ENCODE results near the gene CLASRP. TPM values are rescaled to one million over a fixed set of nuclear protein-coding genes. Genes with fewer than 3 reads are reported as not detected.

Gene CLASRP
- 30.1 and 38.4 TPM in 2 replicates for polyA plus RNA-seq
- 17.4 and 22.4 TPM in 2 replicates for polyA minus RNA-seq

GRCh38 chr19:45038931-45039893 lies at the start of gene CLASRP:
CLASRP (plus strand) TSS chr19:45039045; CDS start chr19:45040213, 1,168 bp downstream.
- H2AFZ ChIP-seq (ENCODE audit: low read depth, low read length) = peak within 1 kb of the TSS; percentile 72
- no peaks in the 10 kb centered on the region for H3K9me2 ChIP-seq (ENCODE audit: insufficient read depth, low read length)
- H4K20me1 ChIP-seq (ENCODE audit: insufficient read depth) = no peaks in the 10 kb centered on the region
- no peaks in the 10 kb centered on the region for H3K9me3 ChIP-seq (ENCODE audit: low read length)
- H3K9ac ChIP-seq (ENCODE audit: low read length) = peak within 1 kb of the TSS; percentile 90
- H3K4me2 ChIP-seq (ENCODE audit: low read length) = peak within 1 kb of the TSS; percentile 71
- TF ChIP-seq SMC3 (conservative IDR thresholded peaks at IDR 0.05; ENCODE audit: poor library complexity) (peak; percentile 11), POLR2AphosphoS5 (IDR thresholded peaks at IDR 0.05) (peak; percentile 97), REST (IDR thresholded peaks at IDR 0.05; ENCODE audit: borderline replicate concordance) (peak; percentile 36), EP300 (conservative IDR thresholded peaks at IDR 0.05; ENCODE audit: poor library complexity, severe bottlenecking) (no peak), TAF1 (IDR thresholded peaks at IDR 0.05; ENCODE audit: low read depth) (peak; percentile 56), RAD21 (conservative IDR thresholded peaks at IDR 0.05) (no peak), MXI1 (conservative IDR thresholded peaks at IDR 0.05; ENCODE audit: poor library complexity, severe bottlenecking) (peak; percentile 90), EZH2 (IDR thresholded peaks at IDR 0.05; ENCODE audit: borderline replicate concordance, insufficient read depth, low read length, poor library complexity, severe bottlenecking) (no peak)
- TF ChIP-seq, protein P1, sequence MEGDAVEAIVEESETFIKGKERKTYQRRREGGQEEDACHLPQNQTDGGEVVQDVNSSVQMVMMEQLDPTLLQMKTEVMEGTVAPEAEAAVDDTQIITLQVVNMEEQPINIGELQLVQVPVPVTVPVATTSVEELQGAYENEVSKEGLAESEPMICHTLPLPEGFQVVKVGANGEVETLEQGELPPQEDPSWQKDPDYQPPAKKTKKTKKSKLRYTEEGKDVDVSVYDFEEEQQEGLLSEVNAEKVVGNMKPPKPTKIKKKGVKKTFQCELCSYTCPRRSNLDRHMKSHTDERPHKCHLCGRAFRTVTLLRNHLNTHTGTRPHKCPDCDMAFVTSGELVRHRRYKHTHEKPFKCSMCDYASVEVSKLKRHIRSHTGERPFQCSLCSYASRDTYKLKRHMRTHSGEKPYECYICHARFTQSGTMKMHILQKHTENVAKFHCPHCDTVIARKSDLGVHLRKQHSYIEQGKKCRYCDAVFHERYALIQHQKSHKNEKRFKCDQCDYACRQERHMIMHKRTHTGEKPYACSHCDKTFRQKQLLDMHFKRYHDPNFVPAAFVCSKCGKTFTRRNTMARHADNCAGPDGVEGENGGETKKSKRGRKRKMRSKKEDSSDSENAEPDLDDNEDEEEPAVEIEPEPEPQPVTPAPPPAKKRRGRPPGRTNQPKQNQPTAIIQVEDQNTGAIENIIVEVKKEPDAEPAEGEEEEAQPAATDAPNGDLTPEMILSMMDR (IDR thresholded peaks at IDR 0.05; ENCODE audit: poor library complexity, severe bottlenecking) = no peak
- H3K4me3 ChIP-seq (ENCODE audit: low read length) = peak within 1 kb of the TSS; percentile 93
- H3K36me3 ChIP-seq (ENCODE audit: insufficient read depth, low read length) = no peaks in the 10 kb centered on the region
- H3K79me2 ChIP-seq (replicated peaks; ENCODE audit: insufficient read depth, low read length) = peaks cover 19% of the 10 kb centered on the region
- H3K27ac ChIP-seq (ENCODE audit: low read length) = peak within 1 kb of the TSS; percentile 78
- no peaks in the 10 kb centered on the region for H3F3A ChIP-seq (ENCODE audit: insufficient read depth, low read length, poor library complexity, severe bottlenecking)
- H3K27me3 ChIP-seq (ENCODE audit: insufficient read depth, low read depth, low read length) = no peaks in the 10 kb centered on the region

- H3K27me3 ChIP-seq (ENCODE audit: insufficient read depth, low read depth, low read length) = no peaks in the 10 kb centered on the region
- no peaks in the 10 kb centered on the region for H3K9me2 ChIP-seq (ENCODE audit: insufficient read depth, low read length)
- no peaks in the 10 kb centered on the region for H3K9me3 ChIP-seq (ENCODE audit: low read length)
- H3K4me2 ChIP-seq (ENCODE audit: low read length) = no peak overlapping the region
- H3K27ac ChIP-seq (ENCODE audit: low read length) = no peak overlapping the region
- no peaks in the 10 kb centered on the region for H3F3A ChIP-seq (ENCODE audit: insufficient read depth, low read length, poor library complexity, severe bottlenecking)
- no peak overlapping the region for H3K9ac ChIP-seq (ENCODE audit: low read length)
- no peak overlapping the region for H2AFZ ChIP-seq (ENCODE audit: low read depth, low read length)
- H4K20me1 ChIP-seq (ENCODE audit: insufficient read depth) = no peaks in the 10 kb centered on the region
- TF ChIP-seq TAF1 (IDR thresholded peaks at IDR 0.05; ENCODE audit: low read depth) (no peak), RAD21 (conservative IDR thresholded peaks at IDR 0.05) (no peak), REST (IDR thresholded peaks at IDR 0.05; ENCODE audit: borderline replicate concordance) (no peak), MXI1 (conservative IDR thresholded peaks at IDR 0.05; ENCODE audit: poor library complexity, severe bottlenecking) (no peak), SMC3 (conservative IDR thresholded peaks at IDR 0.05; ENCODE audit: poor library complexity) (no peak), POLR2AphosphoS5 (IDR thresholded peaks at IDR 0.05) (no peak), EP300 (conservative IDR thresholded peaks at IDR 0.05; ENCODE audit: poor library complexity, severe bottlenecking) (no peak), EZH2 (IDR thresholded peaks at IDR 0.05; ENCODE audit: borderline replicate concordance, insufficient read depth, low read length, poor library complexity, severe bottlenecking) (no peak)
- TF ChIP-seq, protein P1 (IDR thresholded peaks at IDR 0.05; ENCODE audit: poor library complexity, severe bottlenecking) = no peak
- H3K4me3 ChIP-seq (ENCODE audit: low read length) = no peak overlapping the region
- no peaks in the 10 kb centered on the region for H3K79me2 ChIP-seq (replicated peaks; ENCODE audit: insufficient read depth, low read length)
- H3K36me3 ChIP-seq (ENCODE audit: insufficient read depth, low read length) = no peaks in the 10 kb centered on the region
These were observed 48.4 kb upstream of the CLASRP start for GRCh38 chr19:44990459-44990858.
